Measurements from ENCODE around the gene RAP1GAP. TPM values are rescaled to one million over a fixed set of nuclear protein-coding genes. Genes with fewer than 3 reads are reported as not detected.

Gene RAP1GAP
- total and polyA plus RNA-seq, 4 donors, result 5.6 to 64.7 (median 28.0) TPM

GRCh38 chr1:21617126-21617738 is 51.9 kb downstream of the RAP1GAP start:
- ATAC-seq (ENCODE audit: insufficient read depth, low FRiP score) (no peak), DNase-seq (no peak)
- H3K4me1 ChIP-seq (ENCODE audit: control insufficient read depth in 5 of 5, insufficient read depth in 5 of 5, low read length in 5 of 5), result peaks cover 0 to 33% (median 3%) of the 10 kb centered on the region in 5 donors
- H3K9me3 ChIP-seq (ENCODE audit: control insufficient read depth in 4 of 4, insufficient read depth in 3 of 4, low read length in 3 of 4), result no peaks in the 10 kb centered on the region
- H3K9ac ChIP-seq (ENCODE audit: insufficient read depth in 1 of 2, low read length in 2 of 2), result no peak overlapping the region
- no peaks in the 10 kb centered on the region for H3K36me3 ChIP-seq (ENCODE audit: control insufficient read depth in 4 of 4, insufficient read depth in 4 of 4, low read length in 4 of 4)
- H3K27me3 ChIP-seq (ENCODE audit: control insufficient read depth in 3 of 3, insufficient read depth in 3 of 3, low read length in 2 of 3), result no peaks in the 10 kb centered on the region
- 94 to 97% methylated on average over 16 of the region's 16 CpGs for whole genome bisulfite sequencing, 2 donors
- H3K27ac ChIP-seq (ENCODE audit: low read depth in 1 of 2, low read length in 1 of 2), result no peak overlapping the region
- no peak overlapping the region for H3K4me3 ChIP-seq
- TF ChIP-seq, protein P1, sequence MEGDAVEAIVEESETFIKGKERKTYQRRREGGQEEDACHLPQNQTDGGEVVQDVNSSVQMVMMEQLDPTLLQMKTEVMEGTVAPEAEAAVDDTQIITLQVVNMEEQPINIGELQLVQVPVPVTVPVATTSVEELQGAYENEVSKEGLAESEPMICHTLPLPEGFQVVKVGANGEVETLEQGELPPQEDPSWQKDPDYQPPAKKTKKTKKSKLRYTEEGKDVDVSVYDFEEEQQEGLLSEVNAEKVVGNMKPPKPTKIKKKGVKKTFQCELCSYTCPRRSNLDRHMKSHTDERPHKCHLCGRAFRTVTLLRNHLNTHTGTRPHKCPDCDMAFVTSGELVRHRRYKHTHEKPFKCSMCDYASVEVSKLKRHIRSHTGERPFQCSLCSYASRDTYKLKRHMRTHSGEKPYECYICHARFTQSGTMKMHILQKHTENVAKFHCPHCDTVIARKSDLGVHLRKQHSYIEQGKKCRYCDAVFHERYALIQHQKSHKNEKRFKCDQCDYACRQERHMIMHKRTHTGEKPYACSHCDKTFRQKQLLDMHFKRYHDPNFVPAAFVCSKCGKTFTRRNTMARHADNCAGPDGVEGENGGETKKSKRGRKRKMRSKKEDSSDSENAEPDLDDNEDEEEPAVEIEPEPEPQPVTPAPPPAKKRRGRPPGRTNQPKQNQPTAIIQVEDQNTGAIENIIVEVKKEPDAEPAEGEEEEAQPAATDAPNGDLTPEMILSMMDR (IDR thresholded peaks at IDR 0.05; ENCODE audit: control extremely low read depth, extremely low read depth), result no peak

DNA sequence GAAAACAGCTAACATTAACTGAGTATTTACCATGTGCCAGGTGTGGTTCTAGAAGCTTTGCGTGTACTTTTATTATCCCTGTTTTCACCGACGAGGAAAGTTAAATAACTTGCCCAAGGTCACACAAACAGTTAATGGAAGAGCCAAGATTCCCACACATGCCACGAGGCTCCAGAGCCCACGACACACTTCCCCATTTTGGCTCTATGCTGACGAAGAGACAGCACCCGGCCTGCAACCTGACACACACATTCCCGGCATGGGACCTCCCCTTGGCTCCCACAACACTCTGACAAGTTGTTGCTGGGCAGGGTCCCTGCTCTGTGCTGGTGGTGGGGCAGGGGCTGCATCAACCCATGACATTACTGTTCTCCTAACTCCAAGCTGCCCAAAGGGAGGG is 52.8 kb downstream of the RAP1GAP start:
- H3K4me3 ChIP-seq, result no peak overlapping the region
- H3K27ac ChIP-seq (ENCODE audit: low read depth in 1 of 2, low read length in 1 of 2), result no peak overlapping the region
- peaks cover 0 to 33% (median 3%) of the 10 kb centered on the region in 5 donors for H3K4me1 ChIP-seq (ENCODE audit: control insufficient read depth in 5 of 5, insufficient read depth in 5 of 5, low read length in 5 of 5)
- H3K9me3 ChIP-seq (ENCODE audit: control insufficient read depth in 4 of 4, insufficient read depth in 3 of 4, low read length in 3 of 4), result no peaks in the 10 kb centered on the region
- DNase-seq (no peak), ATAC-seq (ENCODE audit: insufficient read depth, low FRiP score) (no peak)
- no peaks in the 10 kb centered on the region for H3K27me3 ChIP-seq (ENCODE audit: control insufficient read depth in 3 of 3, insufficient read depth in 3 of 3, low read length in 2 of 3)
- WGBS, 2 donors, result 58 to 69% methylated on average over 8 of the region's 8 CpGs
- no peaks in the 10 kb centered on the region for H3K36me3 ChIP-seq (ENCODE audit: control insufficient read depth in 4 of 4, insufficient read depth in 4 of 4, low read length in 4 of 4)
- TF ChIP-seq, protein P1 (IDR thresholded peaks at IDR 0.05; ENCODE audit: control extremely low read depth, extremely low read depth), result no peak
- H3K9ac ChIP-seq (ENCODE audit: insufficient read depth in 1 of 2, low read length in 2 of 2), result no peak overlapping the region

DNA sequence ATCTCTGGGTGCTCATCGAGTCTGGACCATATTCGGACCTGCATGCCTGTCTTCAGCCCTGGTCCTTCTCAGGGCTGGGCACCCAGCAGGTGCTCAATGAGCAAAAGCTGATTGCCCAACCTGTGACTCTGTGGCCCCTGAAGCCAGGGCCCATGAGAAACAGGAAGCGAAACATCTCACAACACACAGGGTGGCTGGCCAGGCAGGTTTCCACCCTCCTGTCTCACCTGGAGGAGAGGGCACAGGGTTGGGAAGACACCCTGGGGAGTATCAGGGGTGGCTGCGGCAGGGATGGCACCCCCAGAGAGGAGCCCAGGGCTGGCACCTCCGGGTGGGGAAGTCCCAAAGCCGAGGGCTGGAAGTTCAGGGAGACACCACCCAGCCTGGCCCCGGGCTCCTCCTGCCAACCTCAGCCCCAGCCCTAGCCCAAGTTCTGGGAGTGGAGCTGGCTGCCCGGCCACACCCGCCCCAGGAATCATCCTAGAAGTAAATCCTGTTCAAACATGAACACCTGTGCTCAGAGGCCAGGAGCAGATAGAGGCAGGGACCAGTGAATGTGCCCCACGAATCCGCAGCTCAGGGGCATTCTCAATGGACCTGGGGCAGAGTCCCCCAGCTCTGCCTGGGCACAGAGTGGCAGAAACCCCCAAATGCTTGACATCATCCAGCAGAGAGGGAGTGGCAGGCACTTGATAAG is 54.6 kb downstream of the RAP1GAP start:
- TF ChIP-seq, protein P1 (IDR thresholded peaks at IDR 0.05; ENCODE audit: control extremely low read depth, extremely low read depth), result no peak
- no peak for DNase-seq
- Histone ChIP-seq H3K4me1 (ENCODE audit: control insufficient read depth in 5 of 5, insufficient read depth in 5 of 5, low read length in 5 of 5) (peaks cover 0 to 16% (median 0%) of the 10 kb centered on the region in 5 donors), H3K27ac (ENCODE audit: low read depth in 1 of 2, low read length in 1 of 2) (no peak overlapping the region), H3K9me3 (ENCODE audit: control insufficient read depth in 4 of 4, insufficient read depth in 3 of 4, low read length in 3 of 4) (no peaks in the 10 kb centered on the region), H3K36me3 (ENCODE audit: control insufficient read depth in 4 of 4, insufficient read depth in 4 of 4, low read length in 4 of 4) (no peaks in the 10 kb centered on the region), H3K4me3 (no peak overlapping the region), H3K9ac (ENCODE audit: insufficient read depth in 1 of 2, low read length in 2 of 2) (no peak overlapping the region), H3K27me3 (ENCODE audit: control insufficient read depth in 3 of 3, insufficient read depth in 3 of 3, low read length in 2 of 3) (no peaks in the 10 kb centered on the region)
- WGBS, 2 donors, result 68 to 83% methylated on average over 11 of the region's 11 CpGs
- no peak for ATAC-seq (ENCODE audit: insufficient read depth, low FRiP score)
